Measurements from ENCODE around the gene SOX8.

SOX8 gene

GRCh38 chr16:998211-998610, 16.6 kb downstream of the SOX8 start:
- no peak overlapping the region for H3K27ac ChIP-seq (ENCODE audit: extremely low read depth, low read depth, low read length)
- CTCF ChIA-PET, result no interaction called here

GRCh38 chr16:998615-999014, 17.0 kb downstream of the SOX8 start:
- Histone ChIP-seq H3K9me3 (ENCODE audit: control insufficient read depth, insufficient read depth, low read depth, low read length) (no peaks in the 10 kb centered on the region), H3K4me3 (ENCODE audit: low read depth, low read length) (no peak overlapping the region), H3K27ac (ENCODE audit: extremely low read depth, low read depth, low read length) (no peak overlapping the region), H3K4me1 (ENCODE audit: control insufficient read depth, insufficient read depth, low read length) (no peaks in the 10 kb centered on the region), H3K36me3 (ENCODE audit: control insufficient read depth in 2 of 2, insufficient read depth in 1 of 2, low read length in 2 of 2) (no peaks in the 10 kb centered on the region)
- ChIA-PET CTCF (no interaction called here), POLR2A (no interaction called here)
- TF ChIP-seq ZBTB1 (tag by site-specific recombination; IDR thresholded peaks at IDR 0.05), result no peak
- no peak for TF ChIP-seq EGR2 (tag by site-specific recombination; IDR thresholded peaks at IDR 0.05; ENCODE audit: low read depth)
- TF ChIP-seq ZNF626 (tag by site-specific recombination; IDR thresholded peaks at IDR 0.05), result no peak
- no peak for TF ChIP-seq SALL2 (tag by site-specific recombination; IDR thresholded peaks at IDR 0.05; ENCODE audit: borderline replicate concordance)
- TF ChIP-seq ZNF433 (tag by site-specific recombination; IDR thresholded peaks at IDR 0.05; ENCODE audit: low read depth), result no peak
- no peak for TF ChIP-seq ZNF501 (tag by site-specific recombination; IDR thresholded peaks at IDR 0.05)
- TF ChIP-seq ZSCAN23 (tag by site-specific recombination; IDR thresholded peaks at IDR 0.05), result no peak
- TF ChIP-seq ZIC2 (tag by site-specific recombination; IDR thresholded peaks at IDR 0.05), result peak; percentile 54; the same call in 1 of the 2 replicates

More at GRCh38 chr16:998211-998610, 16.6 kb downstream of the SOX8 start:
- H3K9me3 ChIP-seq (ENCODE audit: control insufficient read depth, insufficient read depth, low read depth, low read length), result no peaks in the 10 kb centered on the region
- POLR2A ChIA-PET, result interaction anchor here (1.1 to 1.2 kb wide), 4 partner anchors 9 to 19 kb away, joined by 3 to 4 read pairs (median 4); no protein-coding TSS in a partner anchor
- no peak overlapping the region for H3K4me3 ChIP-seq (ENCODE audit: low read depth, low read length)
- no peaks in the 10 kb centered on the region for H3K4me1 ChIP-seq (ENCODE audit: control insufficient read depth, insufficient read depth, low read length)
- no peaks in the 10 kb centered on the region for H3K36me3 ChIP-seq (ENCODE audit: control insufficient read depth in 2 of 2, insufficient read depth in 1 of 2, low read length in 2 of 2)
- TF ChIP-seq KLF10 (tag by site-specific recombination; IDR thresholded peaks at IDR 0.05), result no peak
- peak; percentile 66 for TF ChIP-seq ZIC2 (tag by site-specific recombination; IDR thresholded peaks at IDR 0.05)

- ChIA-PET POLR2A (no interaction called here), CTCF (no interaction called here)
- H3K27ac ChIP-seq (ENCODE audit: extremely low read depth, low read depth, low read length), result no peak overlapping the region
- no peaks in the 10 kb centered on the region for H3K9me3 ChIP-seq (ENCODE audit: control insufficient read depth, insufficient read depth, low read depth, low read length)
- TF ChIP-seq ZIC2 (tag by site-specific recombination; IDR thresholded peaks at IDR 0.05), result peak; percentile 84
- TF ChIP-seq GLIS2 (tag by site-specific recombination; IDR thresholded peaks at IDR 0.05), result peak; percentile 21; the same call in 1 of the 2 replicates
- TF ChIP-seq MEIS1 (CRISPR knock-in tag; IDR thresholded peaks at IDR 0.05; ENCODE audit: borderline replicate concordance), result no peak
- H3K4me3 ChIP-seq (ENCODE audit: low read depth, low read length), result no peak overlapping the region
- H3K4me1 ChIP-seq (ENCODE audit: control insufficient read depth, insufficient read depth, low read length), result no peaks in the 10 kb centered on the region
- H3K36me3 ChIP-seq (ENCODE audit: control insufficient read depth in 2 of 2, insufficient read depth in 1 of 2, low read length in 2 of 2), result no peaks in the 10 kb centered on the region
Observed at GRCh38 chr16:999677-1000076, 18.1 kb downstream of the SOX8 start.

GRCh38 chr16:1000608-1001007, 19.0 kb downstream of the SOX8 start:
- ChIA-PET POLR2A (interaction anchor here (0.6 kb wide), 1 partner anchor 14 kb away, joined by 3 read pairs; no protein-coding TSS in a partner anchor), CTCF (interaction anchor here (0.6 kb wide), 1 partner anchor 54 kb away, joined by 3 read pairs; no protein-coding TSS in a partner anchor)

More at GRCh38 chr16:1000608-1001007, 19.0 kb downstream of the SOX8 start:
- no peak overlapping the region for H3K4me3 ChIP-seq (ENCODE audit: low read depth, low read length)
- H3K4me1 ChIP-seq (ENCODE audit: control insufficient read depth, insufficient read depth, low read length), result no peaks in the 10 kb centered on the region
- TF ChIP-seq ZNF416 (tag by site-specific recombination; IDR thresholded peaks at IDR 0.05), result no peak
- no peak for TF ChIP-seq ZNF677 (tag by site-specific recombination; IDR thresholded peaks at IDR 0.05)
- TF ChIP-seq ZNF140 (tag by site-specific recombination; IDR thresholded peaks at IDR 0.05), result no peak
- TF ChIP-seq ZNF350 (tag by site-specific recombination; IDR thresholded peaks at IDR 0.05), result no peak
- no peak for TF ChIP-seq ZNF214 (tag by site-specific recombination; IDR thresholded peaks at IDR 0.05; ENCODE audit: borderline replicate concordance)
- TF ChIP-seq RBAK (tag by site-specific recombination; IDR thresholded peaks at IDR 0.05), result no peak
- no peak for TF ChIP-seq ZNF658 (tag by site-specific recombination; IDR thresholded peaks at IDR 0.05)
- TF ChIP-seq ZBTB20 (tag by site-specific recombination; IDR thresholded peaks at IDR 0.05), result no peak
- no peak for TF ChIP-seq ZNF24 (tag by site-specific recombination; IDR thresholded peaks at IDR 0.05)
- no peak for TF ChIP-seq ZNF184 (tag by site-specific recombination; IDR thresholded peaks at IDR 0.05)
- TF ChIP-seq ZNF473 (tag by site-specific recombination; IDR thresholded peaks at IDR 0.05), result no peak
- TF ChIP-seq KLF1 (tag by site-specific recombination; IDR thresholded peaks at IDR 0.05), result no peak
- no peak for TF ChIP-seq ZNF624 (tag by site-specific recombination; IDR thresholded peaks at IDR 0.05)
- no peak for TF ChIP-seq ZNF747 (tag by site-specific recombination; IDR thresholded peaks at IDR 0.05)
- no peak for TF ChIP-seq WT1 (tag by site-specific recombination; IDR thresholded peaks at IDR 0.05)
- no peak for TF ChIP-seq ZNF560 (tag by site-specific recombination; IDR thresholded peaks at IDR 0.05; ENCODE audit: borderline replicate concordance)
- TF ChIP-seq REPIN1 (tag by site-specific recombination; IDR thresholded peaks at IDR 0.05; ENCODE audit: low read depth), result no peak
- TF ChIP-seq ZNF274 (IDR thresholded peaks at IDR 0.05; ENCODE audit: low read length), result no peak
- no peak for TF ChIP-seq ZNF274 (tag by site-specific recombination; IDR thresholded peaks at IDR 0.05; ENCODE audit: borderline replicate concordance)
- TF ChIP-seq ZNF776 (tag by site-specific recombination; IDR thresholded peaks at IDR 0.05; ENCODE audit: borderline replicate concordance), result no peak
- H3K36me3 ChIP-seq (ENCODE audit: control insufficient read depth in 2 of 2, insufficient read depth in 1 of 2, low read length in 2 of 2), result no peaks in the 10 kb centered on the region
- H3K9me3 ChIP-seq (ENCODE audit: control insufficient read depth, insufficient read depth, low read depth, low read length), result no peaks in the 10 kb centered on the region
- no peak overlapping the region for H3K27ac ChIP-seq (ENCODE audit: extremely low read depth, low read depth, low read length)

Data from HEK293 (cell line).